Measurements from ENCODE around the gene INKA1.

Gene INKA1

DNA sequence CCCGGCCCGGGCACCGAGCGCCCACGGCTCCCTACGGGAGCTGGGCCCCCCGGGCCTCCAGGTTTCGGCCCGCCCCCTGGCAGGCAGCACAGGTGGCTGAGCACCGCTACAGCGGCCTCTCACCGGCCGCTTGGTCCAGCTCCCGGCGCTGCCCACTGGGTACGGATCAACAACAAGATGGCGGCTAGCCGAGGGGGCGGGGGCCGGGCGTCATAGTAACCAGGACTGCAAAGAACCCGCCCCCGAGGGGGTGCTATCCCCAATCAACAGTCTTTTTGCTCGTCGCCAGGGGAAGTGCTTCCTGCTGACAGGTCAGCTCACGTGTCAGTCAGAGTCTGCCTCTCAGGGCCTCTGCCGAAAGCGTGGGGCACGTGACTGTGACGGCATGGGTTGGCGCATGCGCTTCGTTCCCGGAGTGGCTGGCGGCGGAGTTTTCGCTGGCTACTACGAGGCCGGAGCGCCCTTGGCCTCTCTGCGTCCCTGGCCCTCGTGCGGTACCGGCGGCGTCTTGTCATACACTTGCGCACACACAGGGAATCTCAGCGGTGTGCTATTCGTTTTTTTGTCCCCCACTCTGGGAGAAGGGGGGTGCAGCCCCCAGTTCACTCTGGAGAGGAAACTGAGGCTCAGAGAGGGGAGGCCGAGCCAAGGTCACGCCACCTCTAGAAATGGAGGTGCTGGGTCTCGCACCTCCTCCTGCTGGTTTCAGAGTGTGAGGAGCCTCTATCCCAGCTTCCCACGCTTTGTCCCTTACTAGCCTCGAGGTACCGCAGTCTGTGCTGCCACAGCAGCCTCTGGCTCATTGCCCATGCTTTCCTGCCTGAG, 16.5 kb upstream of the INKA1 start, which contains the start of gene IP6K1:
Gene IP6K1 (minus strand): TSS at position 186 of the 825 bp plus-strand sequence. CDS start 38,502 bp downstream, outside the sequence.
- peak; percentile 99 for DNase-seq (ENCODE audit: low spot score)

DNA sequence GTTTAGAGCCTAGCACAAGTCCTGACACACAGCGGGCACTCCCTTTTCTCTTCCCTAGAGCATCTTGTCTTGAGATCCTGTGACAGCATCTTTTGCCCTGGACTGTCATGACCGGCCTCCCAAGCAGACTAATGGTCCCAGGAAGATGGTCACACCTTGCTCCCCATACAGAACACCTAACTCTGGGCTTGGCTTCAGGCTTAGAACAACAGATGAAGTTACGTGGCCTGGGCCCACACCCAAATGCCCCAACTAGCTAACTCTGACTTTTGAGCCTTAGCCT, 15.9 kb upstream of the INKA1 start:
- DNase-seq (ENCODE audit: low spot score), result no peak

DNA sequence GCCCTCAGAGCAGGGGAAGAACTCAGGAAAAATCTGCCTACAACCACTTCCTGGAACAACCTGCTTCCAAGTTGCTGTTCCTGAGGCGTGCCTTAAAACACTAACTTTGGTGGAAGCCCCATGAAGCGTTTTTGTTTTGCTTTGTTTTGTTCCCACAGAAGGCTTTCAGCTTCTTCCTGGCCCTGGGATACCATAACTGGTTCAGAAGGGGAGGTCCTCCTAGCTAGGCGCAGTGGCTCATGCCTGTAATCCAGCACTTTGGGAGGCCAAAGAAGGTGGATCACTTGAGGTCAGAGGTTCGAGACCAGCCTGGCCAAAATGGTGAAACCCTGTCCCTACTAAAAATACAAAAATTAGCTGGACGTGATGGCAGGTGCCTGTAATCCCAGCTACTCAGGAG, 15.5 kb upstream of the INKA1 start:
- no peak for DNase-seq (ENCODE audit: low spot score)

DNA sequence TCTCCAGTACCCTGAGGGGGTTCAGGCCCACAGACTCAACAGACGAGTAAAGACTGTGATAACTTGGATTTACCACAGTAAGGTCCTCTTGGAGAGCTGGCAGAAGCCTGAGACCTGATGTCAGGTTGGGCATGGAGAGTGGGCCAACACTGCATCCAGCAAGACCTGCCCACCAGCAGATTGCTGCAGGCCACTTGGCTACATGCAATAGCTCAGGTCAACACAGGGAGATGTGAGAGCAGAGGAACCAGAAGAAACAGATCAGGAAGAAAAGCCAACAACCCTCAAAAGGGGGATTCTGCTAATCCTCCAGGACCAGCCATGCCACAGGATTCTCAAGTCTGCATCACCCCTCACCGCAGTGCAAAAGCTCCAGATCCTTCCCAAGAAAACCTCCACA, 15.0 kb upstream of the INKA1 start:
- DNase-seq (ENCODE audit: low spot score), result no peak

DNA sequence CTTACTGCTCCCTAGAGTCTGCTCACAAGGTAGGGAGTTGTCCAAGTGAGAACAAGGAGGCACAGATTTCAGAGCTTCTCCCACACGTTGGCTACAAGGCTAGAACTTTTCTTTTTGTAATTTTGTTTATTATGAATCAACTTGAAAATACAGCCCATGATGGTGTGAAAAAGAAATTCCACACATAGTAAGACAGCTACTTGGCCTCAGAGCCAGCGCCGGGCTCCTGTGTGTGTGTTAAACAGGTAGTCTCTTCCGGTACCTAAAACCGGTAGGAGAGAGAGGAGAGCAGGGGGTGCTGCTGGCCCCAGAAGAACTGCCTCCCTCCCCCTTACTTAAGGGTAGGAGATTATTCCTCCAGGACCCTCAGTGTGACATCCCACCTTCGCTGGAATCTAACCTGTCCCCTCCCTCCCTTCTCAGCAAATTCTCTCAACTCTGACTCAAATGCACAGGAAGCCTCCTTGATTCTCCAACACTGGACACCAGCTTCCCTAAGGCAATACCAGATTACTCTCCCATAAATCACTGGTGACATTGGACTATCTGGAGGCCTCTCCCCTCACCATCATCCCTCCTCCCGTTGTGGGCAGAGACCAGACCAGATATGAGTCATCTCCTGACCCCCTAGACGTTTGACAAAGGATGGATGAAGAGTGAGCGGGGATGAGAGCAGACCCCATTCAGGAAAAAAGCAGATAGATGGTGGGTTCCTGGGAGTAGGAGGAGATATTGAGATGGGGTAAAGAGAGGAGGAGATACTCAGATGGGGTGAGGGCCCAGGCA, 12.2 kb upstream of the INKA1 start:
- no peak for DNase-seq (ENCODE audit: low spot score)

DNA sequence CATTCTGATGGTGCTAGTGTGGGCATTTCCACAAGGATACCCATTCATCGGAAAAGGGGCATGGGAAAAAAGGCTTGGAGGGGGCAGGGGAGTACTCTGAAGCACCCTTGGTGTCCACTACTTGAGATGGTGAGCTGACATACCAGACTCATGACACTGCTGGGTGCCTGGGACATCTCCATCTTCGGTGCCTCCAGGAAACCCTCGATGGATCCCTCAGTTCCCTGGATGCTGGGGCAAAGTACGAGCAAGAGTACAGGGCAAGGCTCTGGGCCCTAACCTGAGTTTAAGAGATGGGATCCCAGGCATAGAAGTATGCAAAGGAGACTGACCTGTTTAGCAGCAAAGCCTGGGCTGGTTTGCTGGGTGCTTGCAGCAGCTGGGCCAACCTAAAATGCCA, 11.5 kb upstream of the INKA1 start:
- no peak for DNase-seq (ENCODE audit: low spot score)

DNA sequence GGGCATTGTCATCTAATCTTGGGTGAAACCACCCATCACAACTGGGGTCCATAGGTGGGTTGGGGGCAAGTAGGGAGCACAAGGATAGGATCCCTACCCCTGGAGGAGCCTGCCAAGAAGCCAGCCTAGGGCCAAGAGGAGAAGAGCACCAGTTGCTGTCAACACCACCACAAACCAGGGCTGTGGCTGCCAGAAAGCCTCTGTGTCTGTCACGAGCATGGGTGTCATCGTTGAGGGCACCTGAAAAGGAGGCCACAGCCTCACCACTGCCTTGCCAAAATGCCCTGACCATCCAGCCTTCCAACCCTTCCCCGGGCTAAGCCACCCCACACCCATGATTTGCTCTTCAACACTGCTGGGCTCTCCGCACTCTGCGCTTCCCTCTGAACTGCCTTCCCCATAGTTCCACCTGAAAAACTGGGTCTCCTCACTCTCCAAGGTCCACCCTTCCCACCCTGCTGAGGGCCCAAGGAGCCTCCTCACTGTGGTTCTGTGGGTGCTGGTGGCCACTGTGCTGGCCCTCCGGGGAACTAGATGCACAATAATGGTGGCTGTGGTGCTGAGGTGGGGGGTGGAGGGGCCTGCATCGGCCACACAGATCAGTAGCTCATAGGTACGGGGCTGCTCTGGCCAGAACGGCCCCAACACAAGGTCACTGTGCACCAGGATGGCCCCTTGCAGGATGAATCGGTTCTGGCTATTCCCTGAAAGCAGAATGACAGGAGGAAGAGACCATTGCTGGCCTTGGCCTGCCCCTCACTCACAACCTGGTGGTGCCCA, 10.5 kb upstream of the INKA1 start:
- DNase-seq (ENCODE audit: low spot score), result no peak

DNA sequence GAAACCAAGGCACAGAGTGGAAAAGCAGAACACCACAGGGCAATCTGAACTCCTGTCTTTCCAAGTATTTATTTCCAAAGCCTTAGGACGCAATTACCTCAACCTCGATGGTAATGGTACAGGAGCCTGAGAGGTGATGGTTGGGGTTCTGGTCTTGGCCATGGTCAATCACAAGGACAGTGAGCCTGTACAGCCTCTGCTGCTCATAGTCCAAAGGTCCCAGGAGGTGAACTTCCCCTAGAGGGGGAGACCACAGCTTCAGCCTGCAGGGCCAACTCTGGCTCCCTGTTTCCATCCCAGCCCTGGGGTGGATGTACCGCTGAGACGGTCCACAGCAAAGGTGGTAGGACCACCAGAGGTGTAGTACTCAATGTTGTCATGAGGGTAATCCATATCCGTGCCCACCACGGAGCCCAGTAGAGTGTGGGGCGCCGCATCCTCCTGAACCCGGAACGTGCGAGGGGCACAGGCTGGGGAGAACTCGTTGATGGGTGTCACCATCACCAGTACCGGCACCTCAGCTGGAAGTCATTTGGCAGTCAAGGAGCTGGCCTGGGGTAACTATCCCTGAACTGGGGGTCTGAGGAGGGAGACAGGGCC, 9.5 kb upstream of the INKA1 start:
- no peak for DNase-seq (ENCODE audit: low spot score)

DNA sequence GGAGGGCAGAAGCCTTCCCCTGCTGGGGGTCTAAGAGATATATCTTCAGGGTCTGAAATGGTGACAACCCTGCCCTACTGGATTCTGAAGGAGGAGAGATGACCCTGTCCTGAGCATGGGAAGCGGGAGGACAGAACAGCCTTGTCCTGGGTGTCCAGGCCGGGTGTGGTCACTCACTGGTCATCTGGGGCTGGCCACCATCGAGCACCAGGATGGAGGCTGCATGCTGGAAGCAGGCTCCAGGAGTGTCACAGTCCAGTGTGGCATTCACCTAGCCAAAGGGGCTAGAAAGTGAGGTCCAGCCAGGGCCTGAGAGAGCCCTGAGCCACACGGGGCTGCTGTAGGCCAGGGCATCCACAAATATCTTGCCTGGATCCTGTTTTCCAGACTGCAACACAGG, 8.6 kb upstream of the INKA1 start:
- no peak for DNase-seq (ENCODE audit: low spot score)

DNA sequence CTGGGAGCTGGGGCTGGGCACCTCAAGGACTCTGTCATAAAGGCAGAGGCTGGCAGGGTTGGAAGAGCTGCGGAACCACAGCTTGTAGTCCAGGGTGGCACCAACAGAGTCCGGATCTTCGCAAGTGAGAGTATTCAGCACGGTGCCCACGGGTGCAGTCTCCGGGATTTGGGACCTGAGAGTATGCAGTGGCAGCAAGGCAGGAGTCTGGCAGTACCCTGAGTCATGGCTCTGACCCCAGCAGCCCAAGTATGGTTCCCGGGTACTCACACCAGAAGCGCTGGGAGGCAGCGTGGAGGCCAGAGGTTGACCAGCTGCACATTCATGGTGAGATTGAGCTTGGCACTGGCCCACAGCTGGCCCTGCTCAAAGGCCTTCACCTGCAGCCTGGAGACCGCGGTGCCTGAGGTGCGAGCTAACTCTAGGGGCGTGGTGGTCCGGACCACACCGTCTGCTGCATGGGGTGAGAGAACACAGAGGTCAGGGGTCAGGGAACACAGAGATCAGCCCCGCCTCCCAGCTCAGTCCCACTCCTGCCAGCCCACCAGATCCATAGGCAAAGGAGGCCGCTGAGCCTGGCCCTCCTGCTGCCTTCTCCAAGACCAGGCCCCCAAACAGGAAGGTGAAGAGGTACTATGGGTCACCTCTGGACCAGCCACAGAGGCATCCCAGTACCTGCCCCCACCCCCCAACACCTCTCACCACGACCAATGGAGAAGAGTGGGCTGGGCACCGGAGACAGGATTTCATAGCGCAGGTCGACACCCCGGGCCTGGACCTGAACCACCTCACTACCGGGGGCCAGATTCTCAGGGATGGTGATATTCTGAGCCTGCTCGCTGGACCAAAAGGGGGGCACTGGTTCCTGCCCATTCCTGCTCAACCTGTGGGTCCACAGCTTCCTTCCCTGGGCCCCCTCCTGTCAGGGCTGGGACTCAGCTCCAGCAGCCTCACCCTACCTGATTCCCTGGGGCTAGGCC, 7.8 kb upstream of the INKA1 start:
- DNase-seq (ENCODE audit: low spot score), result no peak

DNA sequence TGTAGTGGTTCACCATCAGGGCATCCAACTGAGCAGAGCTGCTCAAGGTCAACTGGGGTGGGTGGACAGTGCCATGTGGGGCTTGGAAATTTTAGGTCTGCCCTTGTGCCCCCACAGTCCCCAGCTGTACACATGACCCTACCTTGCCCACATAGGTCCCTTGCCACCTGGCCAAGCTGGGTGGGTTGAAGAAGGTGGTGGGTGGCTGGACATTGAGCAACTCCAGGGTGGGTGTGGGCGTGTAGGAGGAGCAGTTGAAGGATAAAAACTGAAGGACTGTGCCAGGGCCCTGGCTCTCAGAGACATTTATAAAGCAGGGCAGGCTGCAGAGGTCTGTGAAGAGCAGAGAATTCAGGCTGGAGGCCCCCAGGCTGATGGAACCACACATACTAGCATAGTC, 4.0 kb upstream of the INKA1 start:
- no peak for DNase-seq (ENCODE audit: low spot score)

DNA sequence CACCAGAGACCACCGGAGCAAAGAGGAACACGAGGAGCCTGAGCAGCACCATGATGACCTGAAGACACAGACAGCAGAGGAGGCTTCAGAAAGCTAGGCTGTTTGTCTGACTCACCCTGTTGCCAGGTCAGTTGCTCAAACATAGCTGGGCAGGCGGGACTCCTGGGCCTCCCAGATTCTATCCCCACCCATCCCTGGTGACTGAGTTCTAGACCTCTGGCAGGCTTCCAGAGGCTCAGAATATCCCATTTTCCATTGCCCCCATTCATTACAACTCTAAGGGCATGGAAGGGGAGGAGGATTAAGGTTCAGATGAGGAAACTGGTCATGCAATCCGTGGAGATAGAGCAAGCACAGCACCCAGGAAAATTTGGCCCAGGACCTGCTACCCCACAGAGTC, 3.3 kb upstream of the INKA1 start, which contains the start of gene CDHR4:
Gene CDHR4 (minus strand): TSS at position 113 of the 400 bp plus-strand sequence. CDS start 61 bp downstream, at position 52.
- peak; percentile 57 for DNase-seq (ENCODE audit: low spot score)

DNA sequence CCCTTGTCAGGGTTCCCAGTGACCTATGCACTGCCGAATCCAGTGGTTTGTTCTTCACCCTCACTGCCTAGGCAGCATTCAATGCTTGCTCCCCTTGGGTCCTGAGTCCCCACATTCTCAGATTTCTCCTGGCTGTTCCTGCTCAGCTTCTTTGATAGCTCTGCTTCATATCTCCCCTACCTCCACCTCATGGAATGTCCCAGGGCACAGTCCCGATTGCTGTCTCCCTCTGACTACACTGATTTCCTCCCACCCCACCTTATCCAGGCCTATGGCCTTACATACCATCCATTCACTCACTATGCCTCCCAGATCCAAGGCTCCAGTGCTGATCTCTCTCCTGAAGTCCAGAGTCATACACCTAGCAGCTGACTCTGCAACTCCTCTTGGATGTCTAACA, 1.9 kb upstream of the INKA1 start:
- no peak for DNase-seq (ENCODE audit: low spot score)

DNA sequence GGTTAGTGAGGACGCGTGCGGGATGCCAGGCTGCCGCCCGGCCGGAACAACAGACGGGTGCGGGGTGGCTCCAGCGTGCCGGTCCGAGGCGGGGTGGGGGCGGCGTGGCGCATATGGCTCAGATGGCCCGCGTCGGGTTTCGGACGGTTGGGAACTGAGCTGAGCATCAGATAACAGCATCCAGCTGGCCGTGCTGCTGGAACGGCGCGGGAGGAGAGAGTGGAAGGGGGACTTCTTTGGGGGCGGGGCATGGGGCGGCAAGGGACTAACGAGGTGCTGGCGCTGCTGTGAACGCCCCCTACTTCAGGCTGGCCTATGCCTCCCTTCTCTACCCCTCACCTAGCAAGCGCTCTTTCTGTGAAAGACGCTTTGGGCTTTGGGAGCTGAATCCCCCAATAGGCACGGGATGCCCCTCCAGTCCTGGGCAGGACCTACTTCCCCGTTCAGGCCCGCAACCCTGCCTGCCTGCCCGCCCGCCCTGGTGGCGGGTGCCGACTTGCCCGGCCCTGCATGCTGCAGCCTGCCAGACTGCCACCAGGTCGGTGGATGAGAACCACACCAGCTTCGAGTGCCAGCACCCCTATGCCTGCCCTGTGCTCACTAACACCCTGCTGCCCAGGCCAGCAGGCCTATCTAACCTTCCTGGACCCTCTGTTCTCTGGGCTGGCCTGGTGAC, 542 bp downstream of the INKA1 start:
- no peak for DNase-seq (ENCODE audit: low spot score)

DNA sequence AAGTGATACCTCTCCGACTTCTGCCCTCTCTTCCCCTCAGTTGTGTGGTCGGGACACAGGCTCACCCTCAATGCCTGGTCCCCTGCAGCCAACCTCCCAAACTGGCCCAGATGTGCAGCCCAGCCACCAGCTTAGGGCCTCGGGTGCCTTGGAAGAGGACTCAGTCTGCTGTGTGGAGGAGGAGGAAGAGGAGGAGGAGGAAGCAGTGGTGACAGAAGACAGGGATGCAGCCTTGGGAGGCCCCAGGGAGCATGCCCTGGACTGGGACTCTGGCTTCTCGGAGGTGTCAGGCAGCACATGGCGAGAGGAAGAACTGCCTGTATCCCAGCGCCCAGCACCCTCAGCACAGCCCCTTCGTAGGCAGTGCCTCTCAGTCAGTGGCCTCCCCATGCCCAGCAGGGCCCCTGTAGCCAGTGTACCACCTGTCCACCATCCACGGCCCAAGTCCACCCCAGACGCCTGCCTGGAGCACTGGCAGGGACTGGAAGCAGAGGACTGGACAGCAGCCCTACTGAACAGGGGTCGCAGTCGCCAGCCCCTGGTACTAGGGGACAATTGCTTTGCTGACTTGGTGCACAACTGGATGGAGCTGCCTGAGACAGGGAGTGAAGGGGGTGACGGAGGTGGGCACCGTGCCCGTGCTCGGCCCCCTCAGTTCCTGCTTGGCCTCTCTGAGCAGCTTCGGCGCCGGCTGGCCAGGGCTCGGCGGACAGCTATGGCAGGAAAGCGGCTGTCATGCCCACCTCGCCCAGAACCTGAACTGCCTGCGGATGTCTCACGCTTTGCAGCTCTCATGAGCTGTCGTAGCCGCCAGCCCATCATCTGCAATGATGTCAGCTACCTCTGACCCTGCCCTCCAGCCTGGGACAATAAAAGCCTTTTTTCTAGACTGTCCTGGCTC, 1.3 kb downstream of the INKA1 start:
- DNase-seq (ENCODE audit: low spot score), result no peak

DNA sequence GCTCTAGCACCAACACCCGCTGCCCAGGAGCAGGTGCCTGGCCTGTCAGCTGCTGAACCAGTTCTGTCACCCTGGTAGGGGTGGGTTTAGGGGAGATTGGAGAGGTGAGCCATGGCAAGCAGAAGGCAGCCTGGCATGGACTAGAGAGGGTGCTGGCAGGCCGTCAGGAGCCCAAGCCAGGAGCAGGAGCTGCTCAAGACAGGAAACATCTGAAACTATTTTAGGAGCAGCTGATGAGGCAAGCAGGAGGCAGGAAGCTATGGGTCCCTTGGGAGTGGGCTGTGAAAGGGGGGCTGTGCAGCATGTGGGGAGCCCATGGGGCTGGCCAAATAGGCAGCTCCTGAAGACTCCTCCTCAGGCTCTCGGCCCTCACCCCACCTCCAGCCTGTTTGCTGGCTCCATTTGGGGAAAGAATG, 2.3 kb downstream of the INKA1 start:
- DNase-seq (ENCODE audit: low spot score), result no peak

DNA sequence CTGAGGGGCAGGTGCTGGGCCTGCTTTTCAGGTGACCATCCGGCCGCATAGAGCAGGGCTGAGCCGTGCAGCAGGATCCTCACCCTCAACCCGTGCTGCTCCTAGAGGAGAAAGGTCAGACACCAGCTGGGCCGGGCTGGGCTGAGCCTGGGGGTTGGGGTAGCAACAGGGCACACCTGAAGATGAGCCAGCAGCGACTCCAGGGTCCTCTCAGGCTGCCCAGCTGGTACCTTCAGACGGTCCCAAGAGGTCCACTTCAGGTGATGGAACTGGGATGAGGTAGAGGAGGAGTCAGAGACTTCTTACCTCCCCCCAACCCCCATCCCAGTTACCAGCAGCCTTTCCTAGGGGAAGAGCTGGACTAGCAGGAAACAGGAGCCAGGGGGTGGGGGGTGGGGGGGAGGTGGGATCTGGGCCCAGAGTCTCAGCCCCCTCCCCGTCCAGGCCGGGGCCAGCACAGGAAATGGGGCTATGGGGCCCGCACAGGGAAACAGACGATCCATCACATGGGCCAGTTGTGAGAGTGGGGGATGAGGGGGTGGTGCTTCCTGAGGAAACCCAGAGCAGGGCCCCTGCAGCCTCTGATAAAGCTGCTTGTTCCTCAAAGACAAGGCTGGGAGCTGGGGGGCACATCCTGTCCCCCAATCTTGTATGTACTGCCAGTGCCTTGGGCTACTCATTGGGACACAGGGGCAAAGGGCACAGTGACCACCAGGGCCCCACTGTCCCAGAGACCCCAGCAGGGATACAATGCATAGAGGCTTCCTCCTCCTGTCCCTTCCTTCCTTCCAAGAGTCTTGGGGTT, 3.0 kb downstream of the INKA1 start:
- no peak for DNase-seq (ENCODE audit: low spot score)

DNA sequence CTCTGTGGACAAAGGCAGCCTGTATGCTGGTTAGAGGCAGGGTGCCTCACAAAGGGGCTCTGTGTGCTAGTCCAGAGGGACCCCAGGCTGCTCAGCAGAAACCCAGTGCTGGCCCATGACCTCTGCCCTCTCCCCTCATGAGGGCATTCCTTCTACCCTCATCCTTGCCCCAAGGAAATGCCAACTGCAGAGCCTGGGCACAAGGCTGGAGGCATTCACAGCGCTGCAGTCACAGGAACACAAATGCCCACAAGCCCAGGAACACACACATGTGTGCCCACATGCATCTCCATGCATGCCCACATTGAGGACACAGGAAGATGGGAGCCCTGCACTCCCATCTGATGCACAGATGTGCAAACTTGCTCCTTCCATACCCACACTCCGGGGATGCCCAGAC, 3.8 kb downstream of the INKA1 start:
- no peak for DNase-seq (ENCODE audit: low spot score)
